NCI-H526 (cell line): Measurements from ENCODE around the gene OPRD1.

Experiments
- DNase-seq, 2 experiments: peaks; one replicate each; lab custom pipeline; 2025; lab: John Stamatoyannopoulos, UW

Gene OPRD1

DNA sequence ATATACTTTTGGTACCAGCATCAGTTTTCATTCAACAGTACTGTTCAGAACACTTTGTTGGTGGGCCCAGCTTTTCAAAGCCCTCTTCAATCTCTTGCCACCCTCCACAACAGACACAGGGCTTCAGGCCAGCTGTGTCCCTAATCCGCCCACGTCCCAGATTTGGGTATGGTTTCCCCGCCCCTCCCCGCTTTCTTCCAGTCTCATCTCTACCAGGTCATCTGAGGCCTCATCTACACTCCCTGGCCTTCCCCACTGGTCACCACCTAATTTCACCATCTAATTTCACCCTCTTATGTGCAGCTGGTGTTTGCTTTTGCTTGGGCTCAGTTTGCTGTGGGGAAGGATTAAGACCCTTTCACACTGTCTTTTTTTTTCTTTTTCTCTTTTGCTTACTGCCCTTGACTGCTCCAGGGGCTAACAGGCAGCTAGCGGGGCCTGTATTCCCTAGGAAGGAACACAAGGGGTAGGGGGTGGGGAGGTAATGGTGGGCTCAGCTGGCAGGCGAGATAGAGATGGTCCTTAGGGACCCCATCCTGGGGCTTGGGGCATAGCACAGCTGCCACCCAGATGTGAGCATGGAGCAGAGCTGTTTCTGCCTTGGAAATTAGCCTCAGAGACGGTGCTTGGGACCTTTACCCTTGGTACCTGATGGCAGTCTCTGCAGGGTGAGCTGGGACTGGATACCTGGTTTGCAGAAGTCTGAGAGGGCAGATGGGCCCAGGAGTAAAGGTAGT lies 98.6 kb downstream of the OPRD1 start:
- no peak for DNase-seq

DNA sequence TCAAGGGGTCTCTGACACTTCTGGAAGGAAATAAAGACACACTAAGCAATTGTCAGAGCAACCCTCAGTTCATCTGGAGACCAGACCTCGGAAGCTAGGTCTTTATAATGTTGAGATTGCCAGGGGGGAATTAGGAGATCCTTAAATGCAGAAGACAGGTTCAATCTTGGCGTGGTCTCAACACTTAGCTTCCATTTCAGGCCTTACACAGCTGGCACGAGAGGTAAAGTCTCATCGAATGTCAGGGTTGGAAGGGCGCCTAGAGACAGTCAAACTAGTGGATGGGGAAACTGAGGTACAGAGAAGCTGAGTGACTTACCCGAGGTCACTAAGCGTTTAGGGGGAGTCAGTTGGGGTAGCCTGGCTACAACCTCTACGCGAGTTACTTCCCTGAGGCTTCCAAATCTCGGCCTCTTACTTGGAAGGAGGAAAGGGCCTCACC lies 101.8 kb downstream of the OPRD1 start:
- DNase-seq = no peak

DNA sequence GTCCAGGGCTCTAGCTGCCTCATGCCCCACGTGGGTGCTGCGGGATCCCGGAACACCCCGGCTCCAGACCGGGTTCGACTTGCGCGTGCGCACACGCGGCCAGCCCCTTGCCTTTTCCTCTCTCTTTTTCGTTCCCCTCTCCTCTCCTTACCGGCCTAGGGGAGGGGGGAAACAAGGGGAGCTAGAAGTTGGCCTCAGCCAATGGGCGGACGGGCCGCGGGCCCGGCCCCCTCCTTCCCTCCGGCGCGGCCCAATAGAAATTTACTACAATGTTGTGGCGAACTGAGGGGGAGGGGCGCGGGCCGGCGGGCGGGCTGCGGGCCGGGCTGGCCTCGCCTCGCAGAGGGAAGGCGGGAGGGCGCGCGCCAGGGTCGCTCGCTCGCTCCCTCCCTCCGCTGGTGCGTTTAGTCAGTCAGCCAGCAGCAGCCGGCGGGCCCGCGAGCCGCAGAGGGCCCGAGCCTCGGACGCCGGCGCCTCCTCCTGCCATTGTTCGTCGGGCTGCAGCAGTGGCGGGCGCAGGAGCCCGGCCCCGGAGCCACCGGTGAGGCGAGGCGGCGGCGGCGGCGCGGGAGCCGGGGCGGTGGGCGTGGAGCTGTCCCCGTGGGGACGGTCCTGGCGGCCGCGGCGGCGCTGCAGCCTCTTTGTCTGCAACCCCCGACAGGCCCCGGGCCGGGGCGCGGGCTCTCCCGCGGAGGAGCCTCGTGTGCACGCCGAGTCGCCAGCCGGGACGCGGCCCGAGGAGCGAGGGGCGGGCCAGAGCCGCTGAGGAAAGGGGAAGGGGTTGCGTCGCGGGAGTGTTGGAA lies 102.5 kb downstream of the OPRD1 start, which contains the start of gene EPB41:
TSS of gene EPB41 (plus strand) at position 342 of the 803 bp plus-strand sequence. CDS start 72,869 bp downstream, outside the sequence.
- DNase-seq = peak; percentile 96 to 98

DNA sequence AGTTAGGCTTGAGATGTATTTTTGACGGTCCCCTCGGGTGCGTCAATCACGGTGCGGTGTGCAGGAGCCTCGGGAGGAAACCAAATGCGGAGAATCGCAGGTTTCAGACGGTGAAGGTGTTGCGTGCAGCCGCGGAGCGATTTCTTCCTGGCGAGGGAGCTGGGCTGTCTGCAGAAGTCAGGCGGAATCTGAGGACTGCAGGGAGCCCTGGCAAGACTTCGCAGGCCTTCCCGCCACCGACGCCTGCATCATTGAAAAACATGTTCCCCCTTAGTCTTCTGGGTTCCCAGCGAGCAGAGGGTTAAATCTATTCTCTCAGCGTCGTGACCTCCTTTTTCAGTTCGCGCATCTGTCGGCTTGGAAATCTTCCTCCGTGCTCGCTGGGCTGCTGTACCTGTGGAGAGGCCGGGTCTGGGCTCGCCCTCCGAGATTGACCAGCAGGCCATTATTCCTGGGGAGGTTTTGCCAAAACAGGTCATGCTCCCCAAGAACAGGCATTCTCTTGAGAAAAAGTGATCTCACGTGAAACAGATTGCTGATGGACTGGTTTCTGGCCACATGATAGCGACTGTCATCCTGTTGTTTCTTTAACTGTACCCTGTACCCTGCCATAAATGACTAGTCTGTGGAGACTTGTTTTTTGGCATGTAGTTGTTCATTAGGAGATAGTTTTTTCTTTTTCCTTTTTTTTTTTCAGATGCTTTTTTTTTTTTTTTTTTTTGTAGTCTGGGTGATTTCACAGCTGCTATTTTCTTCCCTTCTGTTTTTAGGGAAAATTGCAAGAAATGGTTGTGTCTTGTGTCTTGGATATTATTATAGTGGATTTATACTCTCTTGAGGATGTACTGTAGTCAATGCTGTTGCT lies 103.3 kb downstream of the OPRD1 start:
- peak in 1 of 2 experiments; percentile 73 for DNase-seq

DNA sequence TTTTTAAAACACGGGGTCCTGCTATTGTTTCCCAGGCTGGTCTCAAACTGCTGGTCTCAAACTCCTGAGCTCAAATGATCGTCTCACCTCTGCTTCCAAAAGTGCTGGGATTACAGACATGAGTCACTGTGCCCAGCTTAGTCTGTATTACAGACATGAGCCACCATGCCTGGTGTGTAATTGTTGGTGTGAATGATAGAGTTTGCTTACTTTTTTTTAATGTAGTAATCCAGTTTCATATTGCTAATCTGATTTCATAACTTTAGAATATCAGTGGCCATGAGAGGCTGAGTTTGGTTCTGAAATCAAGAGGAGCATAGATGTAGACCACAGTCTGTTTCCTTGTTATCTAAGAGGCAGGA lies 105.8 kb downstream of the OPRD1 start:
- no peak for DNase-seq
